ENCODE results near the gene FAM13A. TPM values are rescaled to one million over a fixed set of nuclear protein-coding genes. Genes with fewer than 3 reads are reported as not detected.

Gene FAM13A
- total RNA-seq, 4 donors from 2014 or later: 157 to 327 (median 202) TPM

DNA sequence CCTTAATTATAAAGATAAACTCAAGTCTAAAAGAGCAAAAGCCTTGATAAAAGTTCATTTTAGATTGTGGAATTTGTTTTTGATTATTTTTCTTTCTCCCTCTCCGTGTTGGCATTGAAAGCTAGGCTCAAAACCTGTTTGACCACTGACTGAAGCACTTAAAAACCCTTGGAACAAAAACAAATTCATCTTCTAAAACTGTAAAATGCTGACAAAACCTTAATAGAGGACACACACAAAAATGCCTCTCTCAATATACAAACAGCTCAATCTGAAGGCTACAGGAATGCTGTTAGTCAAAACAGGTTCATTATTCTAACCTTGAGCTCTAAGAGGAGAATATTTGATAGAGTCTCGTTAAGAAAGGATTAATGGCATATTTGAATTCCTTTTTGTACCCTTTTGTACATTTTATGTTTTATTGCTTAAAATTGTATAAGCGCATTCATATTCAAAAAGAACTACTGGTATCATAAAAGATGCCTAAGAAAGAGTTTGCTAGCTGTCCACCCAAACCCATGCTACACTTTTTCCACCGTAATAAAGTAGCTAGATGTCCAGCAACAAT is 285.0 kb downstream of the FAM13A start:
- Histone ChIP-seq H3K9me3 (no peaks in the 10 kb centered on the region), H3K4me1 (peaks cover 29 to 38% of the 10 kb centered on the region in 2 donors), H3K36me3 (no peaks in the 10 kb centered on the region), H3K27me3 (no peaks in the 10 kb centered on the region), H3K4me3 (replicated peaks in 1 of 3) (no peak overlapping the region), H3K27ac (peak overlapping the region; percentile 86 to 96 (median 95))
- TF ChIP-seq POLR2A (IDR thresholded peaks at IDR 0.05): peak in 1 of 2 donors; percentile 37
- TF ChIP-seq CTCF (IDR thresholded peaks at IDR 0.05): no peak
- 49 to 56% methylated on average over 4 of the region's 4 CpGs for WGBS, 2 donors
- intact Hi-C loops (cut with DNase I): no loop called here
- peak; percentile 26 to 35 for DNase-seq

GRCh38 chr4:88765729-88766128 is 291.3 kb downstream of the FAM13A start:
- peaks cover 37 to 49% of the 10 kb centered on the region in 2 donors for H3K4me1 ChIP-seq
- WGBS, 2 donors: 16 to 36% methylated on average over 2 of the region's 2 CpGs
- DNase-seq: peak; percentile 83 to 87
- no peak overlapping the region for H3K4me3 ChIP-seq (replicated peaks in 1 of 3)
- H3K36me3 ChIP-seq: no peaks in the 10 kb centered on the region
- peak in 1 of 2 donors; percentile 33 for TF ChIP-seq POLR2A (IDR thresholded peaks at IDR 0.05)
- no peak for TF ChIP-seq CTCF (IDR thresholded peaks at IDR 0.05)
- H3K27me3 ChIP-seq: no peaks in the 10 kb centered on the region
- intact Hi-C loops (cut with DNase I): no loop called here
- H3K27ac ChIP-seq: peak overlapping the region; percentile 61 to 79 (median 77)
- H3K9me3 ChIP-seq: no peaks in the 10 kb centered on the region

DNA sequence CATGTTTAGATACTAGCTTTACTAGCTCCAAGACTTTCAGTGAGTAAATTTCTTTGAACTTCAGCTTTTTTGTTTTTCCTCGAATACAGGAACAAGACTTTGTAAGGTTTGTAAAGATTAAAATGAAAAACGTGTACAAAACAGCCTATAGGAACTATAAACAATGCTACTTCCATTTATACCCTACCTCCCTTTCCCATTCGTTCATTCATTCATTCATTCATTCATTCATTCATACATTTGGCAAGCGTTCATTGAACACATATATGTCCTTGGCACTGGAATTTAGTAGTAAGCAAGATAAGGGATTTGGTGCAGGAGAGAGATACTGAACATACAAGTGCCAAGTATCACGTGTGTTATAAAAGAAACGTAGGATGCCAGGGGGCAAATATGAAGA is 293.9 kb downstream of the FAM13A start:
- no peaks in the 10 kb centered on the region for H3K27me3 ChIP-seq
- peaks cover 35 to 40% of the 10 kb centered on the region in 2 donors for H3K4me1 ChIP-seq
- TF ChIP-seq POLR2A (IDR thresholded peaks at IDR 0.05) (no peak), CTCF (IDR thresholded peaks at IDR 0.05) (no peak)
- no peak for DNase-seq
- no peaks in the 10 kb centered on the region for H3K36me3 ChIP-seq
- peak overlapping the region in 2 of 3 donors; percentile 61 to 79 for H3K27ac ChIP-seq
- intact Hi-C loops (cut with DNase I): no loop called here
- H3K4me3 ChIP-seq (replicated peaks in 1 of 3): no peak overlapping the region
- WGBS, 2 donors: 89 to 93% methylated on average over 6 of the region's 6 CpGs
- no peaks in the 10 kb centered on the region for H3K9me3 ChIP-seq

GRCh38 chr4:88761861-88762523 is 295.0 kb downstream of the FAM13A start:
- no peaks in the 10 kb centered on the region for H3K9me3 ChIP-seq
- no peaks in the 10 kb centered on the region for H3K36me3 ChIP-seq
- H3K4me3 ChIP-seq (replicated peaks in 1 of 3): no peak overlapping the region
- WGBS, 2 donors: 85 to 94% methylated on average over 2 of the region's 2 CpGs
- peak overlapping the region in 2 of 3 donors; percentile 11 to 79 for H3K27ac ChIP-seq
- no peaks in the 10 kb centered on the region for H3K27me3 ChIP-seq
- no peak for DNase-seq
- no peak for TF ChIP-seq CTCF (IDR thresholded peaks at IDR 0.05)
- no peak for TF ChIP-seq POLR2A (IDR thresholded peaks at IDR 0.05)
- H3K4me1 ChIP-seq: peaks cover 35 to 40% of the 10 kb centered on the region in 2 donors
- intact Hi-C loops (cut with DNase I): no loop called here

DNA sequence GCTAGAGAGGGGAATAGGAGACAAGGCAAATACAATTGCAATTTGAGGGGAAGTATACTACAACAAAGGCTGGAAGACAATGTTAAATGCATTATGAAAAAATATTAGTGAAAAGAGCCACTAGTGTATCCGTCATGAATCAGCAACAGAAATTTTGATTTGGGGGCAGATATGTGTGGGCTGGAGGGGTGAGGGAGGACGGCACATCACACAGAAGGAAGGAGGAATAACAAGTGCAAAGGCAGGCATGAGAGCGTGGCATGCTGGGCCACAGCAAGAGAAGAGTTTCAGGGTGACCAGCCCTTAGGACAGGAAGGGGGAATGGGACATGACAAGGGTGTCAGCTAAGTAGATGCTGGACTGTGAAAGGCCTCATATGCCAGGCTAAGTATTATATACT is 295.6 kb downstream of the FAM13A start:
- Histone ChIP-seq H3K27ac (peak overlapping the region in 2 of 3 donors; percentile 15 to 79), H3K4me1 (peaks cover 35 to 40% of the 10 kb centered on the region in 2 donors), H3K36me3 (no peaks in the 10 kb centered on the region), H3K9me3 (no peaks in the 10 kb centered on the region), H3K27me3 (no peaks in the 10 kb centered on the region), H3K4me3 (replicated peaks in 1 of 3) (no peak overlapping the region)
- WGBS, 2 donors: 93 to 99% methylated on average over 3 of the region's 3 CpGs
- TF ChIP-seq CTCF (IDR thresholded peaks at IDR 0.05): no peak
- no peak for TF ChIP-seq POLR2A (IDR thresholded peaks at IDR 0.05)
- intact Hi-C loops (cut with DNase I): no loop called here
- no peak for DNase-seq
